Liver (tissue), 9 donors: ENCODE measurements around the gene RGS3. TPM values are rescaled to one million over a fixed set of nuclear protein-coding genes. Genes with fewer than 3 reads are reported as not detected.
A peak's percentile ranks its signal among the peaks of the same experiment; 100 is the strongest.

Experiments used
- DNase-seq: peaks from one replicate; pipeline ENCODE4 v3.0.0-alpha.2; 2017; ENCODE audit warnings: low spot score
- H3K27ac ChIP-seq, 2 donors: one replicate each; pipeline ENCODE4 v1.7.0; 2013; ENCODE audit warnings: inconsistent platforms in 2 of 2, low read length in 2 of 2, control low read depth in 1 of 2, low read depth in 1 of 2, mild to moderate bottlenecking in 1 of 2
- H3K27me3 ChIP-seq, 4 donors: one replicate each; pipeline versions ENCODE4 v1.6.1 to v1.7.0; 2013; ENCODE audit warnings: low read length in 3 of 4, inconsistent platforms in 1 of 4, mild to moderate bottlenecking in 1 of 4, moderate library complexity in 1 of 4; ENCODE audit not compliant: control insufficient read depth in 4 of 4, insufficient read depth in 4 of 4
- H3K36me3 ChIP-seq, 4 donors: one replicate each; pipeline versions ENCODE4 v1.6.1 to v1.7.0; 2013; ENCODE audit warnings: low read length in 3 of 4, mild to moderate bottlenecking in 3 of 4, low read depth in 1 of 4, moderate library complexity in 1 of 4; ENCODE audit not compliant: control insufficient read depth in 4 of 4, insufficient read depth in 3 of 4
- H3K4me1 ChIP-seq, 4 donors: one replicate each; pipeline versions ENCODE4 v1.6.1 to v1.7.0; 2013; ENCODE audit warnings: low read length in 3 of 4, mild to moderate bottlenecking in 3 of 4, moderate library complexity in 1 of 4; ENCODE audit not compliant: control insufficient read depth in 4 of 4, insufficient read depth in 4 of 4
- H3K4me3 ChIP-seq, 3 donors: one replicate each; pipeline versions ENCODE4 v1.6.1 to v1.7.0; 2013; ENCODE audit warnings: low read length in 3 of 3, control low read depth in 1 of 3, low read depth in 1 of 3, mild to moderate bottlenecking in 1 of 3
- H3K9ac ChIP-seq, 2 donors: one replicate each; pipeline ENCODE4 v1.7.0; 2013; ENCODE audit warnings: low read length in 2 of 2, mild to moderate bottlenecking in 2 of 2, moderate library complexity in 2 of 2, control low read depth in 1 of 2, low read depth in 1 of 2
- H3K9me3 ChIP-seq, 4 donors: one replicate each; pipeline versions ENCODE4 v1.6.1 to v1.7.0; 2013; ENCODE audit warnings: low read length in 3 of 4; ENCODE audit not compliant: control insufficient read depth in 4 of 4
- EGR1 ChIP-seq, 2 donors: IDR thresholded peaks; 2 replicates each; pipeline ENCODE4 v1.6.1; 2016 to 2018; ENCODE audit warnings: antibody characterized with exemption in 2 of 2, low read depth in 2 of 2
- FOXA1 ChIP-seq: IDR thresholded peaks from 2 replicates; pipeline ENCODE4 v1.6.1; 2016; ENCODE audit warnings: antibody characterized with exemption
- FOXA2 ChIP-seq: IDR thresholded peaks from 2 replicates; pipeline ENCODE4 v1.6.1; 2016; ENCODE audit warnings: antibody characterized with exemption
- GABPA ChIP-seq, 2 donors: IDR thresholded peaks in 1 of 2; conservative IDR thresholded peaks in 1 of 2; 2 replicates each; pipeline ENCODE4 v1.6.1; 2016; ENCODE audit warnings: antibody characterized with exemption in 2 of 2, mild to moderate bottlenecking in 1 of 2, moderate library complexity in 1 of 2
- HNF4A ChIP-seq, 2 donors: conservative IDR thresholded peaks; 2 replicates each; pipeline ENCODE4 v1.6.1; 2016; ENCODE audit warnings: antibody characterized with exemption in 2 of 2, mild to moderate bottlenecking in 2 of 2
- HNF4G ChIP-seq: IDR thresholded peaks from 2 replicates; pipeline ENCODE4 v1.6.1; 2016; ENCODE audit warnings: antibody characterized with exemption
- JUND ChIP-seq, 2 donors: IDR thresholded peaks; 2 replicates each; pipeline ENCODE4 v1.6.1; 2016; ENCODE audit warnings: antibody characterized with exemption in 2 of 2
- NR2F2 ChIP-seq: IDR thresholded peaks from 2 replicates; pipeline ENCODE4 v1.6.1; 2016; ENCODE audit warnings: antibody characterized with exemption
- RAD21 ChIP-seq, 2 donors: IDR thresholded peaks; 2 replicates each; pipeline ENCODE4 v1.6.1; 2016; ENCODE audit warnings: antibody characterized with exemption in 2 of 2, mild to moderate bottlenecking in 2 of 2
- SP1 ChIP-seq: IDR thresholded peaks from 2 replicates; pipeline ENCODE4 v1.6.1; 2018; ENCODE audit warnings: antibody characterized with exemption, mild to moderate bottlenecking
- TAF1 ChIP-seq: conservative IDR thresholded peaks from 2 replicates; pipeline ENCODE4 v1.6.1; 2016; ENCODE audit warnings: antibody characterized with exemption, mild to moderate bottlenecking
- YY1 ChIP-seq: IDR thresholded peaks from 2 replicates; pipeline ENCODE4 v1.6.1; 2016; ENCODE audit warnings: antibody characterized with exemption, mild to moderate bottlenecking
- WGBS: extraction: QIAGEN DNeasy Blood & Tissue Kit; methylation state at CpG from one replicate; pipeline ENCODE4 v1.1.7; 2013; 5-methylcytosine and 5-hydroxymethylcytosine counted together
- polyA plus RNA-seq, 2 donors: library from polyadenylated mRNA; stranded (reverse) in 1 of 2; unstranded in 1 of 2; fragments of 200-250 nt in 1 of 2; fragments of >200 nt in 1 of 2; fragmentation: Nextera tagmentation in 1 of 2; extraction: Ambion mirVana in 1 of 2; gene quantifications; one replicate each; pipeline versions ENCODE4 v1.2.1 to v1.2.3, GENCODE V29; 2013 to 2015
- total RNA-seq, 2 donors: library from RNA; depleted of rRNA; stranded (reverse); fragments of >200 nt; gene quantifications; one replicate each; pipeline ENCODE4 v1.2.3, GENCODE V29; 2014
- TF ChIP-seq, protein P1 (sequence below): IDR thresholded peaks from 2 replicates; pipeline ENCODE4 v1.6.1; 2016; ENCODE audit warnings: antibody characterized with exemption, mild to moderate bottlenecking
- TF ChIP-seq, protein P2 (sequence below): IDR thresholded peaks from 2 replicates; pipeline ENCODE4 v1.6.1; 2016; ENCODE audit warnings: antibody characterized with exemption
- TF ChIP-seq, protein P3 (sequence below): IDR thresholded peaks from 2 replicates; pipeline ENCODE4 v1.6.1; 2016; ENCODE audit warnings: antibody characterized with exemption
- TF ChIP-seq, protein P4 (sequence below): fragments of 150-350 bp; IDR thresholded peaks from 2 replicates; pipeline ENCODE4 v1.5.1; 2017; ENCODE audit warnings: improper control_type of control experiment, low read depth, low read length; ENCODE audit not compliant: missing input control
- TF ChIP-seq, protein P5 (sequence below): IDR thresholded peaks from 2 replicates; pipeline ENCODE4 v1.6.1; 2016; ENCODE audit warnings: antibody characterized with exemption
- donor health status: healthy.
- donor health status: healthy.
- donor health status: healthy.
- donor health status: healthy.
- donor health status: healthy.

RGS3 gene
- total and polyA plus RNA-seq, 4 donors: 13.0 to 65.0 (median 28.3) TPM

DNA sequence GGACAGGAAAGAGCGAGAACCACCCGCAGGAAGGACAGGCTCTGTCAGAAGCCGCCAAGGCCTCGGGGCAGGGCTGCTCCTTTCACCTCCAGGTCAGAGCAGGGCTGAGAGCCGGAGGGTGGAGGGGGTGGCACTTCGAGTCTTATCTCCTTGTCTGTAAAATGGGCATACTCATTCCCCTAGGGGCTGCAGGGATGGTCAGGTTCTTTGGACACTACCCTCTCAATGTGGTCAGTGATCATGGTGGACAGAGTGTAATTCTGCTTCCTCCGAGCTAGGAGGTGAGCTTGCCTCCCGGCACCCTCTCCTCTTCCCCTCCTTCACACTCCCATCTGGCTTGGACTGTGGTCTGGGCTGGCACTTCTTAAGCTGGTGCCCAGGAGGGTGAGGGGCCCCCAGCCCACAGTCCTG lies 39.6 kb downstream of the RGS3 start:
- Histone ChIP-seq H3K4me3 (peak overlapping the region in 1 of 3 donors; percentile 19), H3K9me3 (no peaks in the 10 kb centered on the region), H3K27ac (peak overlapping the region; percentile 27 to 58), H3K9ac (no peak overlapping the region), H3K4me1 (peaks cover 23 to 34% (median 31%) of the 10 kb centered on the region in 4 donors), H3K27me3 (no peaks in the 10 kb centered on the region), H3K36me3 (no peaks in the 10 kb centered on the region)
- WGBS: 83% methylated on average over 8 of the region's 8 CpGs
- no peak for DNase-seq
- no peak for TF ChIP-seq JUND (IDR thresholded peaks at IDR 0.05)
- no peak for TF ChIP-seq FOXA1
- TF ChIP-seq TAF1: no peak
- TF ChIP-seq EGR1 (IDR thresholded peaks at IDR 0.05; ENCODE audit: low read depth in 2 of 2): no peak
- TF ChIP-seq, protein P1, sequence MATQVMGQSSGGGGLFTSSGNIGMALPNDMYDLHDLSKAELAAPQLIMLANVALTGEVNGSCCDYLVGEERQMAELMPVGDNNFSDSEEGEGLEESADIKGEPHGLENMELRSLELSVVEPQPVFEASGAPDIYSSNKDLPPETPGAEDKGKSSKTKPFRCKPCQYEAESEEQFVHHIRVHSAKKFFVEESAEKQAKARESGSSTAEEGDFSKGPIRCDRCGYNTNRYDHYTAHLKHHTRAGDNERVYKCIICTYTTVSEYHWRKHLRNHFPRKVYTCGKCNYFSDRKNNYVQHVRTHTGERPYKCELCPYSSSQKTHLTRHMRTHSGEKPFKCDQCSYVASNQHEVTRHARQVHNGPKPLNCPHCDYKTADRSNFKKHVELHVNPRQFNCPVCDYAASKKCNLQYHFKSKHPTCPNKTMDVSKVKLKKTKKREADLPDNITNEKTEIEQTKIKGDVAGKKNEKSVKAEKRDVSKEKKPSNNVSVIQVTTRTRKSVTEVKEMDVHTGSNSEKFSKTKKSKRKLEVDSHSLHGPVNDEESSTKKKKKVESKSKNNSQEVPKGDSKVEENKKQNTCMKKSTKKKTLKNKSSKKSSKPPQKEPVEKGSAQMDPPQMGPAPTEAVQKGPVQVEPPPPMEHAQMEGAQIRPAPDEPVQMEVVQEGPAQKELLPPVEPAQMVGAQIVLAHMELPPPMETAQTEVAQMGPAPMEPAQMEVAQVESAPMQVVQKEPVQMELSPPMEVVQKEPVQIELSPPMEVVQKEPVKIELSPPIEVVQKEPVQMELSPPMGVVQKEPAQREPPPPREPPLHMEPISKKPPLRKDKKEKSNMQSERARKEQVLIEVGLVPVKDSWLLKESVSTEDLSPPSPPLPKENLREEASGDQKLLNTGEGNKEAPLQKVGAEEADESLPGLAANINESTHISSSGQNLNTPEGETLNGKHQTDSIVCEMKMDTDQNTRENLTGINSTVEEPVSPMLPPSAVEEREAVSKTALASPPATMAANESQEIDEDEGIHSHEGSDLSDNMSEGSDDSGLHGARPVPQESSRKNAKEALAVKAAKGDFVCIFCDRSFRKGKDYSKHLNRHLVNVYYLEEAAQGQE: no peak
- TF ChIP-seq RAD21 (IDR thresholded peaks at IDR 0.05): no peak
- TF ChIP-seq GABPA (IDR thresholded peaks at IDR 0.05 in 1 of 2, conservative IDR thresholded peaks at IDR 0.05 in 1 of 2): no peak
- TF ChIP-seq, protein P2, sequence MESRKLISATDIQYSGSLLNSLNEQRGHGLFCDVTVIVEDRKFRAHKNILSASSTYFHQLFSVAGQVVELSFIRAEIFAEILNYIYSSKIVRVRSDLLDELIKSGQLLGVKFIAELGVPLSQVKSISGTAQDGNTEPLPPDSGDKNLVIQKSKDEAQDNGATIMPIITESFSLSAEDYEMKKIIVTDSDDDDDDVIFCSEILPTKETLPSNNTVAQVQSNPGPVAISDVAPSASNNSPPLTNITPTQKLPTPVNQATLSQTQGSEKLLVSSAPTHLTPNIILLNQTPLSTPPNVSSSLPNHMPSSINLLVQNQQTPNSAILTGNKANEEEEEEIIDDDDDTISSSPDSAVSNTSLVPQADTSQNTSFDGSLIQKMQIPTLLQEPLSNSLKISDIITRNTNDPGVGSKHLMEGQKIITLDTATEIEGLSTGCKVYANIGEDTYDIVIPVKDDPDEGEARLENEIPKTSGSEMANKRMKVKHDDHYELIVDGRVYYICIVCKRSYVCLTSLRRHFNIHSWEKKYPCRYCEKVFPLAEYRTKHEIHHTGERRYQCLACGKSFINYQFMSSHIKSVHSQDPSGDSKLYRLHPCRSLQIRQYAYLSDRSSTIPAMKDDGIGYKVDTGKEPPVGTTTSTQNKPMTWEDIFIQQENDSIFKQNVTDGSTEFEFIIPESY: no peak
- no peak for TF ChIP-seq FOXA2
- TF ChIP-seq YY1: no peak
- no peak for TF ChIP-seq HNF4A (conservative IDR thresholded peaks at IDR 0.05)
- no peak for TF ChIP-seq NR2F2
- TF ChIP-seq, protein P3, sequence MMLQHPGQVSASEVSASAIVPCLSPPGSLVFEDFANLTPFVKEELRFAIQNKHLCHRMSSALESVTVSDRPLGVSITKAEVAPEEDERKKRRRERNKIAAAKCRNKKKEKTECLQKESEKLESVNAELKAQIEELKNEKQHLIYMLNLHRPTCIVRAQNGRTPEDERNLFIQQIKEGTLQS: no peak
- TF ChIP-seq, protein P4, sequence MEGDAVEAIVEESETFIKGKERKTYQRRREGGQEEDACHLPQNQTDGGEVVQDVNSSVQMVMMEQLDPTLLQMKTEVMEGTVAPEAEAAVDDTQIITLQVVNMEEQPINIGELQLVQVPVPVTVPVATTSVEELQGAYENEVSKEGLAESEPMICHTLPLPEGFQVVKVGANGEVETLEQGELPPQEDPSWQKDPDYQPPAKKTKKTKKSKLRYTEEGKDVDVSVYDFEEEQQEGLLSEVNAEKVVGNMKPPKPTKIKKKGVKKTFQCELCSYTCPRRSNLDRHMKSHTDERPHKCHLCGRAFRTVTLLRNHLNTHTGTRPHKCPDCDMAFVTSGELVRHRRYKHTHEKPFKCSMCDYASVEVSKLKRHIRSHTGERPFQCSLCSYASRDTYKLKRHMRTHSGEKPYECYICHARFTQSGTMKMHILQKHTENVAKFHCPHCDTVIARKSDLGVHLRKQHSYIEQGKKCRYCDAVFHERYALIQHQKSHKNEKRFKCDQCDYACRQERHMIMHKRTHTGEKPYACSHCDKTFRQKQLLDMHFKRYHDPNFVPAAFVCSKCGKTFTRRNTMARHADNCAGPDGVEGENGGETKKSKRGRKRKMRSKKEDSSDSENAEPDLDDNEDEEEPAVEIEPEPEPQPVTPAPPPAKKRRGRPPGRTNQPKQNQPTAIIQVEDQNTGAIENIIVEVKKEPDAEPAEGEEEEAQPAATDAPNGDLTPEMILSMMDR: no peak
- no peak for TF ChIP-seq SP1
- TF ChIP-seq HNF4G: no peak

DNA sequence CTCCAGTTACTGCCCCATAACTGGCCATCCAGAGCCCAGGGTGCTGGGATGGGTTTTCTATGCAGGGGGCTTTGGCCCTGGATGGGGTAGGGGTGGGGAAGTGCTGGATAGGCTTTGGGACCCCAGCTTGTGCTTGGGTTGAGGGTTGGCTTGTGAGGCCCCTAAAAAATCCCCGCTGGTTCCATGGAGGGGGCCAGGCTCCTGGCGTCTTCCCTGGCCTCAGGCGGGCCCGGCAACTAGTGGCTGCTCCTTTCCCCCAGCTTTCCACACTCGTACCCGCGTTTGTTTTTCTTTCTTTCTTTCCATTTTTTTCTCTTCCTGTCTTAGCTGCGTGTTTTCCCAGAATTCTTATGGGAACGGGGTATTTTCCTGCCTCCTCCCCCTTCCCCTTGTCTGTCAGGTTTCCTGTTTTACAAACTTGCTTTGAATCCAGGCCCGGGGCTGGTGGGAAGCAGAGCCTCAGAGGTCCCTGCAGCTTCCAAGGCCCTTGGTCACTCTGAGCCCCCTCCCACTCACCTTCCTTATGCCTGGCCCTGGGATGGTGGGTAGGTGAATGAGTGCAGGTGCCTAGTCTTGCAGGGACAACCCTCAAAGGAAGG lies 40.2 kb downstream of the RGS3 start:
- Histone ChIP-seq H3K9ac (no peak overlapping the region), H3K4me1 (peaks cover 25 to 39% (median 37%) of the 10 kb centered on the region in 4 donors), H3K9me3 (no peaks in the 10 kb centered on the region), H3K4me3 (peak overlapping the region in 1 of 3 donors; percentile 19), H3K27ac (peak overlapping the region; percentile 74 to 90), H3K27me3 (no peaks in the 10 kb centered on the region), H3K36me3 (no peaks in the 10 kb centered on the region)
- TF ChIP-seq NR2F2: peak; percentile 48
- TF ChIP-seq, protein P5, sequence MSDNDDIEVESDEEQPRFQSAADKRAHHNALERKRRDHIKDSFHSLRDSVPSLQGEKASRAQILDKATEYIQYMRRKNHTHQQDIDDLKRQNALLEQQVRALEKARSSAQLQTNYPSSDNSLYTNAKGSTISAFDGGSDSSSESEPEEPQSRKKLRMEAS: no peak
- no peak for DNase-seq
- 71% methylated on average over 10 of the region's 10 CpGs for whole genome bisulfite sequencing
